Fibroblast of lung (primary cell): ENCODE data around the gene TRMT2A.

Experiments used
- EZH2 ChIP-seq: IDR thresholded peaks from 2 replicates; pipeline ENCODE4 v1.5.1; 2012; ENCODE audit warnings: low read length, control low read depth, mild to moderate bottlenecking; ENCODE audit errors: missing control alignments
- TF ChIP-seq, protein P1 (sequence below), 2 donors: IDR thresholded peaks in 1 of 2; conservative IDR thresholded peaks in 1 of 2; 1 replicate in 1 of 2; 2 replicates in 1 of 2; pipeline ENCODE4 v1.5.1; 2011 to 2012; ENCODE audit warnings: low read length in 2 of 2, control low read depth in 1 of 2, inconsistent platforms in 1 of 2, low read depth in 1 of 2, mild to moderate bottlenecking in 1 of 2

GRCh38 chr22:20146777-20147176, 29.8 kb upstream of the TRMT2A start:
- TF ChIP-seq, protein P1, sequence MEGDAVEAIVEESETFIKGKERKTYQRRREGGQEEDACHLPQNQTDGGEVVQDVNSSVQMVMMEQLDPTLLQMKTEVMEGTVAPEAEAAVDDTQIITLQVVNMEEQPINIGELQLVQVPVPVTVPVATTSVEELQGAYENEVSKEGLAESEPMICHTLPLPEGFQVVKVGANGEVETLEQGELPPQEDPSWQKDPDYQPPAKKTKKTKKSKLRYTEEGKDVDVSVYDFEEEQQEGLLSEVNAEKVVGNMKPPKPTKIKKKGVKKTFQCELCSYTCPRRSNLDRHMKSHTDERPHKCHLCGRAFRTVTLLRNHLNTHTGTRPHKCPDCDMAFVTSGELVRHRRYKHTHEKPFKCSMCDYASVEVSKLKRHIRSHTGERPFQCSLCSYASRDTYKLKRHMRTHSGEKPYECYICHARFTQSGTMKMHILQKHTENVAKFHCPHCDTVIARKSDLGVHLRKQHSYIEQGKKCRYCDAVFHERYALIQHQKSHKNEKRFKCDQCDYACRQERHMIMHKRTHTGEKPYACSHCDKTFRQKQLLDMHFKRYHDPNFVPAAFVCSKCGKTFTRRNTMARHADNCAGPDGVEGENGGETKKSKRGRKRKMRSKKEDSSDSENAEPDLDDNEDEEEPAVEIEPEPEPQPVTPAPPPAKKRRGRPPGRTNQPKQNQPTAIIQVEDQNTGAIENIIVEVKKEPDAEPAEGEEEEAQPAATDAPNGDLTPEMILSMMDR (conservative IDR thresholded peaks at IDR 0.05 in 1 of 2, IDR thresholded peaks at IDR 0.05 in 1 of 2; ENCODE audit: low read depth in 1 of 2, low read length in 2 of 2): no peak
- no peak for TF ChIP-seq EZH2
